GOT3 (cell line): ENCODE results near the gene ATG9A.
A peak's percentile ranks its signal among the peaks of the same experiment; 100 is the strongest.

Source experiments
- DNase-seq: peaks from one replicate; lab custom pipeline; 2025; ENCODE audit warnings: mixed read lengths; lab: John Stamatoyannopoulos, UW

ATG9A gene

GRCh38 chr2:219252900-219253752, 23.7 kb upstream of the ATG9A start, which contains the start of gene TUBA4B:
TUBA4B (plus strand) TSS chr2:219253243; CDS start chr2:219253408, 165 bp downstream.
- no peak for DNase-seq

- no peak for DNase-seq
Measured at GRCh38 chr2:219252570-219252899, 23.1 kb upstream of the ATG9A start.

- no peak for DNase-seq
Measured at GRCh38 chr2:219252084-219252483, 22.6 kb upstream of the ATG9A start.

GRCh38 chr2:219251656-219252055, 22.2 kb upstream of the ATG9A start:
- no peak for DNase-seq

- no peak for DNase-seq
Measured at GRCh38 chr2:219250049-219250781, 20.8 kb upstream of the ATG9A start.

GRCh38 chr2:219249203-219249980, 20.0 kb upstream of the ATG9A start:
- DNase-seq = peak; percentile 60

- no peak for DNase-seq
Measured at GRCh38 chr2:219248845-219249202, 19.4 kb upstream of the ATG9A start.

GRCh38 chr2:219247678-219248642, 18.5 kb upstream of the ATG9A start:
- no peak for DNase-seq

- DNase-seq = no peak
Measured at GRCh38 chr2:219246559-219246958, 17.1 kb upstream of the ATG9A start.

GRCh38 chr2:219245899-219246230, 16.4 kb upstream of the ATG9A start:
- DNase-seq = no peak

- DNase-seq = peak; percentile 74
Measured at GRCh38 chr2:219245148-219245898, 15.9 kb upstream of the ATG9A start, which contains the start of the genes GLB1L and STK16. GLB1L (minus strand) TSS chr2:219245444; CDS start chr2:219243573, 1,871 bp downstream. STK16 (plus strand) TSS chr2:219245479; CDS start chr2:219246000, 521 bp downstream.

- DNase-seq = no peak
Measured at GRCh38 chr2:219244789-219245147, 15.3 kb upstream of the ATG9A start.

- DNase-seq = no peak
Measured at GRCh38 chr2:219243291-219243761, 13.9 kb upstream of the ATG9A start.

GRCh38 chr2:219234331-219234730, 4.9 kb upstream of the ATG9A start:
- no peak for DNase-seq

- no peak for DNase-seq
Measured at GRCh38 chr2:219230059-219230540, 664 bp upstream of the ATG9A start.

- no peak for DNase-seq
Measured at GRCh38 chr2:219228911-219229304, 528 bp downstream of the ATG9A start.

GRCh38 chr2:219228041-219228910, 1.2 kb downstream of the ATG9A start:
- no peak for DNase-seq

GRCh38 chr2:219225350-219225749, 4.1 kb downstream of the ATG9A start:
- DNase-seq = no peak
